Mammary epithelial cell (primary cell): ENCODE results near the gene PRR32.

Experiments
- EZH2 ChIP-seq: IDR thresholded peaks from 2 replicates; pipeline ENCODE4 v1.6.1; 2012; ENCODE audit warnings: low read length, inconsistent platforms, borderline replicate concordance
- TF ChIP-seq, protein P1 (sequence below), 2 donors: IDR thresholded peaks in 1 of 2; conservative IDR thresholded peaks in 1 of 2; 2 replicates each; pipeline ENCODE4 v1.5.1; 2011 to 2012; ENCODE audit warnings: inconsistent platforms in 2 of 2, low read length in 2 of 2, mild to moderate bottlenecking in 2 of 2, control low read depth in 1 of 2, low read depth in 1 of 2; ENCODE audit not compliant: insufficient read depth in 1 of 2; ENCODE audit errors: extremely low read depth in 1 of 2

GRCh38 chrX:126819429-126819828 lies at the start of gene PRR32:
- TF ChIP-seq, protein P1, sequence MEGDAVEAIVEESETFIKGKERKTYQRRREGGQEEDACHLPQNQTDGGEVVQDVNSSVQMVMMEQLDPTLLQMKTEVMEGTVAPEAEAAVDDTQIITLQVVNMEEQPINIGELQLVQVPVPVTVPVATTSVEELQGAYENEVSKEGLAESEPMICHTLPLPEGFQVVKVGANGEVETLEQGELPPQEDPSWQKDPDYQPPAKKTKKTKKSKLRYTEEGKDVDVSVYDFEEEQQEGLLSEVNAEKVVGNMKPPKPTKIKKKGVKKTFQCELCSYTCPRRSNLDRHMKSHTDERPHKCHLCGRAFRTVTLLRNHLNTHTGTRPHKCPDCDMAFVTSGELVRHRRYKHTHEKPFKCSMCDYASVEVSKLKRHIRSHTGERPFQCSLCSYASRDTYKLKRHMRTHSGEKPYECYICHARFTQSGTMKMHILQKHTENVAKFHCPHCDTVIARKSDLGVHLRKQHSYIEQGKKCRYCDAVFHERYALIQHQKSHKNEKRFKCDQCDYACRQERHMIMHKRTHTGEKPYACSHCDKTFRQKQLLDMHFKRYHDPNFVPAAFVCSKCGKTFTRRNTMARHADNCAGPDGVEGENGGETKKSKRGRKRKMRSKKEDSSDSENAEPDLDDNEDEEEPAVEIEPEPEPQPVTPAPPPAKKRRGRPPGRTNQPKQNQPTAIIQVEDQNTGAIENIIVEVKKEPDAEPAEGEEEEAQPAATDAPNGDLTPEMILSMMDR (conservative IDR thresholded peaks at IDR 0.05 in 1 of 2, IDR thresholded peaks at IDR 0.05 in 1 of 2; ENCODE audit: extremely low read depth in 1 of 2, insufficient read depth in 1 of 2, low read depth in 1 of 2, low read length in 2 of 2): no peak
- no peak for TF ChIP-seq EZH2
